HepG2 (cell line): Measurements from ENCODE around the gene COMT. TPM values are rescaled to one million over a fixed set of nuclear protein-coding genes. Genes with fewer than 3 reads are reported as not detected.

Source experiments
- CBX5 ChIP-seq: sonication (generic); formaldehyde crosslinking; IDR thresholded peaks from 2 replicates; pipeline ENCODE4 v1.4.0; 2020; ENCODE audit warnings: missing genetic modification reagents, borderline replicate concordance
- CTCF ChIP-seq: sonication (generic); formaldehyde crosslinking; IDR thresholded peaks from 2 replicates; pipeline ENCODE4 v1.5.0; 2020; ENCODE audit warnings: mild to moderate bottlenecking, missing genetic modification reagents, moderate library complexity
- HMGA1 ChIP-seq: sonication (generic); formaldehyde crosslinking; conservative IDR thresholded peaks from 2 replicates; pipeline ENCODE4 v1.4.0; 2020; ENCODE audit warnings: missing genetic modification reagents
- HNF1A ChIP-seq, 2 experiments: sonication (generic) in 1 of 2; formaldehyde crosslinking in 1 of 2; IDR thresholded peaks; 2 replicates each; pipeline versions ENCODE4 v1.4.0 to v1.6.1; 2016 to 2020; ENCODE audit warnings: borderline replicate concordance in 1 of 2, low read depth in 1 of 2, mild to moderate bottlenecking in 1 of 2, missing genetic modification reagents in 1 of 2
- IKZF4 ChIP-seq: sonication (generic); formaldehyde crosslinking; IDR thresholded peaks from 2 replicates; pipeline ENCODE4 v1.5.1; 2020; ENCODE audit warnings: borderline replicate concordance, mild to moderate bottlenecking, low read depth, missing genetic modification reagents; ENCODE audit errors: not compliant biosample characterization
- MEF2D ChIP-seq: sonication (generic); formaldehyde crosslinking; IDR thresholded peaks from 2 replicates; pipeline ENCODE4 v1.5.1; 2020; ENCODE audit warnings: mild to moderate bottlenecking, missing genetic modification reagents
- MTA1 ChIP-seq: sonication (generic); formaldehyde crosslinking; IDR thresholded peaks from 2 replicates; pipeline ENCODE4 v1.4.0; 2020; ENCODE audit warnings: missing genetic modification reagents, mild to moderate bottlenecking, borderline replicate concordance
- PRDM10 ChIP-seq: sonication (generic); formaldehyde crosslinking; IDR thresholded peaks from 2 replicates; pipeline ENCODE4 v1.4.0; 2020; ENCODE audit warnings: low read depth, missing genetic modification reagents
- SOX13 ChIP-seq, 3 experiments: fragments of 450-650 bp in 1 of 3; sonication (generic) in 1 of 3; formaldehyde crosslinking in 1 of 3; IDR thresholded peaks in 2 of 3; conservative IDR thresholded peaks in 1 of 3; 2 replicates each; pipeline versions ENCODE4 v1.5.0 to v1.6.1; 2016 to 2020; ENCODE audit warnings: antibody characterized with exemption in 1 of 3, mild to moderate bottlenecking in 1 of 3, missing compliant biosample characterization in 1 of 3, missing genetic modification reagents in 1 of 3, moderate library complexity in 1 of 3
- SOX5 ChIP-seq: IDR thresholded peaks from 2 replicates; pipeline ENCODE4 v1.6.1; 2016; ENCODE audit warnings: borderline replicate concordance
- YY1 ChIP-seq: IDR thresholded peaks from 2 replicates; pipeline ENCODE4 v1.6.1; 2011; ENCODE audit warnings: low read length, low read depth, moderate library complexity, mild to moderate bottlenecking; ENCODE audit not compliant: insufficient read depth, insufficient replicate concordance
- ZBTB20 ChIP-seq: sonication (generic); formaldehyde crosslinking; IDR thresholded peaks from 2 replicates; pipeline ENCODE4 v1.8.1; 2023; ENCODE audit warnings: missing genetic modification reagents, low read depth, mild to moderate bottlenecking, borderline replicate concordance
- ZFP36 ChIP-seq: fragments of 150-350 bp; IDR thresholded peaks from 2 replicates; pipeline ENCODE4 v1.6.1; 2018; ENCODE audit warnings: borderline replicate concordance, low read length, low read depth; ENCODE audit not compliant: partially characterized antibody
- ZFP36L2 ChIP-seq: sonication (generic); formaldehyde crosslinking; IDR thresholded peaks from 2 replicates; pipeline ENCODE4 v1.4.0; 2020; ENCODE audit warnings: missing genetic modification reagents
- ZNF34 ChIP-seq: sonication (generic); formaldehyde crosslinking; IDR thresholded peaks from 2 replicates; pipeline ENCODE4 v1.4.0; 2020; ENCODE audit warnings: mild to moderate bottlenecking, missing genetic modification reagents, borderline replicate concordance
- ZNF737 ChIP-seq: sonication (generic); formaldehyde crosslinking; IDR thresholded peaks from 2 replicates; pipeline ENCODE4 v1.5.0; 2020; ENCODE audit warnings: missing genetic modification reagents, mild to moderate bottlenecking, borderline replicate concordance
- polyA plus RNA-seq, 8 experiments: library from polyadenylated mRNA; depleted of rRNA in 3 of 8; stranded (reverse) in 7 of 8; unstranded in 1 of 8; fragments of >200 nt; fragmentation: Illumina TruSeq in 4 of 8; extraction: Trizol in 4 of 8; gene quantifications; 2 replicates each; pipeline versions ENCODE4 v1.2.1 to v1.2.3, GENCODE V29; 2011 to 2016; ENCODE audit warnings: low read depth in 4 of 8, missing spikeins in 1 of 8, mixed read lengths in 1 of 8; ENCODE audit not compliant: insufficient read depth in 1 of 8
- total RNA-seq, 5 experiments: library from RNA; depleted of rRNA; stranded (reverse); fragments of >200 nt; fragmentation: Illumina TruSeq; extraction: Trizol; gene quantifications; 2 replicates each; pipeline ENCODE4 v1.2.3, GENCODE V29; 2016; ENCODE audit warnings: low read depth in 1 of 5

The COMT gene
- total and polyA plus RNA-seq, 2 of the 13 experiments (the other 11 are each of a cell fraction or from before 2014, with no cell fraction given): 156 to 162 TPM

- TF ChIP-seq CTCF (peak; percentile 22; the same call in 1 of the 2 replicates), PRDM10 (peak; percentile 81; the same call in 1 of the 2 replicates), SOX13 (IDR thresholded peaks at IDR 0.05) (no peak), SOX13 (CRISPR knock-in tag; conservative IDR thresholded peaks at IDR 0.05 in 1 of 2, IDR thresholded peaks at IDR 0.05 in 1 of 2) (peak; percentile 27 to 59; a peak in 1 of 4 replicates), MEF2D (no peak; the same call in 1 of the 2 replicates), HNF1A (IDR thresholded peaks at IDR 0.05; ENCODE audit: low read depth) (no peak), HNF1A (CRISPR knock-in tag; IDR thresholded peaks at IDR 0.05; ENCODE audit: borderline replicate concordance) (no peak), ZNF737 (CRISPR knock-in tag) (no peak), ZNF34 (CRISPR knock-in tag) (no peak), ZFP36 (no peak), MTA1 (peak; percentile 91; the same call in 1 of the 2 replicates), ZFP36L2 (no peak), YY1 (peak; percentile 36), HMGA1 (CRISPR knock-in tag) (no peak), ZBTB20 (CRISPR knock-in tag) (0 out of 2 replicates have a peak, but pooled peaks have one; percentile 35), CBX5 (CRISPR knock-in tag) (peak; percentile 85; the same call in 1 of the 2 replicates), SOX5 (CRISPR knock-in tag) (peak; percentile 22; the same call in 1 of the 2 replicates), IKZF4 (CRISPR knock-in tag) (no peak)
Observed at GRCh38 chr22:19959587-19960490, 18.3 kb downstream of the COMT start (continued).
